Lower leg skin (tissue), 4 donors: ENCODE measurements around the gene UQCR11. TPM values are rescaled to one million over a fixed set of nuclear protein-coding genes. Genes with fewer than 3 reads are reported as not detected.

Experiments used
- DNase-seq, 2 donors: peaks; one replicate each; pipeline ENCODE4 v3.0.0-alpha.2; 2019; ENCODE audit warnings: low spot score in 2 of 2
- H3K4me3 ChIP-seq: fragments of 200-600 bp; sonication (generic); 2 replicates; pipeline ENCODE4 v1.5.1; 2017; ENCODE audit warnings: mild to moderate bottlenecking, low read depth; ENCODE audit not compliant: poor library complexity, severe bottlenecking
- POLR2A ChIP-seq, 2 donors: fragments of 450-650 bp; IDR thresholded peaks; one replicate each; pipeline ENCODE4 v1.6.1; 2016 to 2017; ENCODE audit warnings: antibody characterized with exemption in 2 of 2, mild to moderate bottlenecking in 1 of 2, moderate library complexity in 1 of 2
- WGBS, 2 donors: methylation state at CpG; one replicate each; pipeline ENCODE4 v1.1.5; 2018; 5-methylcytosine and 5-hydroxymethylcytosine counted together
- intact Hi-C: fragments of 100-400 bp; cut with DNase I; formaldehyde crosslinking; loops from one replicate; pipeline ENCODE4 v1.15.0; 2023; ENCODE audit warnings: low total_unique reads
- total RNA-seq, 4 donors: library from RNA; depleted of rRNA; stranded (reverse); fragments of >200 nt; gene quantifications; one replicate each; pipeline ENCODE4 v1.1.0, GENCODE V29; 2016
- TF ChIP-seq, protein P1 (sequence below), 3 donors: fragments of 450-650 bp; IDR thresholded peaks; one replicate each; pipeline ENCODE4 v1.5.1; 2016; ENCODE audit warnings: antibody characterized with exemption in 3 of 3, mild to moderate bottlenecking in 3 of 3, moderate library complexity in 2 of 3

The UQCR11 gene
- total RNA-seq, 4 donors from 2014 or later = 24.8 to 71.8 (median 46.1) TPM

DNA sequence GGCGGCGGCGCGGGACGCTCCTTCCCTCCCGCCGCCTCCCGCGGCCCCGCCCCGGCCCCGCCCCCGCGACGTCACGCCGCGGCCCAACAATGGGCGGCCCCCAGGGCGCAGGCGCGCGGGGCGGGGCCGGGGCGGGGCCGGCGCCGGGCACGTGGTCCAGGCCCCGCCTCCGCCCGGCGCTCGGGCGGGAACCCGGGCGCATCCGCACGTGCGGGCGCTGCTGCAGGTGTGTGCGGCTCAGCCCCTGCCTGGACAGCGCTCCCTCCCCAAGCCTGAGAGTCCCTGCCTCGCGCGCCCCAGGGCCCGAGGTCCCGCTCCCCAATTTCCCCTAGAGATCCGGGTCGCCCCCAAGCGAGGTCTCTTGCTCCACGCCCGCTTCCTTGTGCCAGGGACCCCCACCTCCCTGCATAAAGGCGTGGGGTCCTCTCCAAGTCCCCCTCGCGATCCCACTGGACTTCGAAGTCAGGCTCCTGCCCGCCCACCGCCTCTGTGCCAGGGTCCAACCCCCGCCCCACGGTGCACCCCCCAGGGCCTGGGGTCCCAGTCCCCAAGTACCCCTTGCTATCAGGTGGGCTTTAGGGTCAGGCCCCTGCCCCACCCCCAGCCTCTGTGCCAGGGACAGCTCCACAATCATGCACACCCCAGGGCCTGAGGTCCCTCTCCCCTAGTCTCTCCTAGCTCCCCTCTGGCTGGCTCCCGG, 36.8 kb downstream of the UQCR11 start, which contains the start of gene MEX3D:
MEX3D (minus strand) TSS at position 6 of the 700 bp plus-strand sequence. CDS start 267 bp downstream, outside the sequence.
- peak; percentile 34 to 92 for DNase-seq
- peak within 1 kb of the TSS; percentile 50 for H3K4me3 ChIP-seq
- TF ChIP-seq, protein P1, sequence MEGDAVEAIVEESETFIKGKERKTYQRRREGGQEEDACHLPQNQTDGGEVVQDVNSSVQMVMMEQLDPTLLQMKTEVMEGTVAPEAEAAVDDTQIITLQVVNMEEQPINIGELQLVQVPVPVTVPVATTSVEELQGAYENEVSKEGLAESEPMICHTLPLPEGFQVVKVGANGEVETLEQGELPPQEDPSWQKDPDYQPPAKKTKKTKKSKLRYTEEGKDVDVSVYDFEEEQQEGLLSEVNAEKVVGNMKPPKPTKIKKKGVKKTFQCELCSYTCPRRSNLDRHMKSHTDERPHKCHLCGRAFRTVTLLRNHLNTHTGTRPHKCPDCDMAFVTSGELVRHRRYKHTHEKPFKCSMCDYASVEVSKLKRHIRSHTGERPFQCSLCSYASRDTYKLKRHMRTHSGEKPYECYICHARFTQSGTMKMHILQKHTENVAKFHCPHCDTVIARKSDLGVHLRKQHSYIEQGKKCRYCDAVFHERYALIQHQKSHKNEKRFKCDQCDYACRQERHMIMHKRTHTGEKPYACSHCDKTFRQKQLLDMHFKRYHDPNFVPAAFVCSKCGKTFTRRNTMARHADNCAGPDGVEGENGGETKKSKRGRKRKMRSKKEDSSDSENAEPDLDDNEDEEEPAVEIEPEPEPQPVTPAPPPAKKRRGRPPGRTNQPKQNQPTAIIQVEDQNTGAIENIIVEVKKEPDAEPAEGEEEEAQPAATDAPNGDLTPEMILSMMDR (IDR thresholded peaks at IDR 0.05) = no peak
- 23 to 27% methylated on average over 15 to 20 of the region's 63 CpGs for WGBS, 2 donors
- intact Hi-C loops = no loop called here

- TF ChIP-seq POLR2A (IDR thresholded peaks at IDR 0.05) = no peak
- TF ChIP-seq, protein P1 (IDR thresholded peaks at IDR 0.05) = no peak
- DNase-seq = no peak
- H3K4me3 ChIP-seq = no peak overlapping the region
- no CpG with 5 or more reads among the region's 73 CpGs for WGBS, 2 donors
- intact Hi-C loops = no loop called here
Observed at GRCh38 chr19:1567848-1568227, 37.4 kb downstream of the UQCR11 start.

GRCh38 chr19:1567116-1567847, 38.0 kb downstream of the UQCR11 start:
- TF ChIP-seq, protein P1 (IDR thresholded peaks at IDR 0.05) = no peak
- WGBS, 2 donors = 0 to 2% methylated on average over 17 to 34 of the region's 108 CpGs
- DNase-seq = no peak
- peak overlapping the region; percentile 50 for H3K4me3 ChIP-seq
- intact Hi-C loops = no loop called here

- H3K4me3 ChIP-seq = peak overlapping the region; percentile 50
- TF ChIP-seq, protein P1 (IDR thresholded peaks at IDR 0.05) = no peak
- TF ChIP-seq POLR2A (IDR thresholded peaks at IDR 0.05) = no peak
- intact Hi-C loops = no loop called here
- peak in 1 of 2 donors; percentile 92 for DNase-seq
- 7 to 22% methylated on average over 15 to 37 of the region's 42 CpGs for WGBS, 2 donors
Observed at GRCh38 chr19:1566392-1567115, 38.7 kb downstream of the UQCR11 start.

DNA sequence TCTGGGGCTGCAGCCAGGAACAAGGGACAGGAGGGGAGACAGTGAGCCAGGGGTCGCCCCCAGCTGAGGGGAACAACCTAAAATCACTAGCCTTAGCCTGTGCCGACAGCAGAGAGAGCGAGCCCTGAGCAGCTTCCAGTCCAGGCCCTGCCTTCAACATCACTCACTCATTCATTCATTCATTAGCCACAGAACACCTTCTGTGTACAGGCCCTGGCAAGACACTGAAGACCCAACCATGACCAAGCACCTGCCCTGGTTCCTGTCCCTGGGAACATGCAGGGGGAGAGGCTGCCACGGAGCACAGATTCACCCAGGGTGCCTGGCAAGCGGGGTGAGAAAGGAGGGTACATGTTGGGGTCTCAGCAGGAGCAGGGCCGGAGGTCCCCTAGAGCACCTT, 42.0 kb downstream of the UQCR11 start:
- DNase-seq = no peak
- WGBS, 2 donors = 86 to 90% methylated on average over 6 of the region's 6 CpGs
- intact Hi-C loops = no loop called here
- H3K4me3 ChIP-seq = no peak overlapping the region
- TF ChIP-seq, protein P1 (IDR thresholded peaks at IDR 0.05) = no peak
- no peak for TF ChIP-seq POLR2A (IDR thresholded peaks at IDR 0.05)
